Measurements from ENCODE around the gene NQO1.

GRCh38 chr16:69761983-69762813 lies 35.8 kb upstream of the NQO1 start, which contains the start of gene WWP2:
- TF ChIP-seq CTCF (tag by site-specific recombination; IDR thresholded peaks at IDR 0.05) (no peak), ZNF121 (tag by site-specific recombination; IDR thresholded peaks at IDR 0.05) (0 out of 2 replicates have a peak, but pooled peaks have one; percentile 16), ZNF394 (tag by site-specific recombination; IDR thresholded peaks at IDR 0.05; ENCODE audit: borderline replicate concordance) (no peak), KLF16 (tag by site-specific recombination; IDR thresholded peaks at IDR 0.05) (peak; percentile 76; the same call in 1 of the 2 replicates), WT1 (tag by site-specific recombination; IDR thresholded peaks at IDR 0.05) (no peak), REPIN1 (tag by site-specific recombination; IDR thresholded peaks at IDR 0.05; ENCODE audit: low read depth) (no peak), ZNF366 (tag by site-specific recombination; conservative IDR thresholded peaks at IDR 0.05) (no peak), TSHZ1 (tag by site-specific recombination; IDR thresholded peaks at IDR 0.05; ENCODE audit: borderline replicate concordance) (no peak)
- TF ChIP-seq, protein P1, sequence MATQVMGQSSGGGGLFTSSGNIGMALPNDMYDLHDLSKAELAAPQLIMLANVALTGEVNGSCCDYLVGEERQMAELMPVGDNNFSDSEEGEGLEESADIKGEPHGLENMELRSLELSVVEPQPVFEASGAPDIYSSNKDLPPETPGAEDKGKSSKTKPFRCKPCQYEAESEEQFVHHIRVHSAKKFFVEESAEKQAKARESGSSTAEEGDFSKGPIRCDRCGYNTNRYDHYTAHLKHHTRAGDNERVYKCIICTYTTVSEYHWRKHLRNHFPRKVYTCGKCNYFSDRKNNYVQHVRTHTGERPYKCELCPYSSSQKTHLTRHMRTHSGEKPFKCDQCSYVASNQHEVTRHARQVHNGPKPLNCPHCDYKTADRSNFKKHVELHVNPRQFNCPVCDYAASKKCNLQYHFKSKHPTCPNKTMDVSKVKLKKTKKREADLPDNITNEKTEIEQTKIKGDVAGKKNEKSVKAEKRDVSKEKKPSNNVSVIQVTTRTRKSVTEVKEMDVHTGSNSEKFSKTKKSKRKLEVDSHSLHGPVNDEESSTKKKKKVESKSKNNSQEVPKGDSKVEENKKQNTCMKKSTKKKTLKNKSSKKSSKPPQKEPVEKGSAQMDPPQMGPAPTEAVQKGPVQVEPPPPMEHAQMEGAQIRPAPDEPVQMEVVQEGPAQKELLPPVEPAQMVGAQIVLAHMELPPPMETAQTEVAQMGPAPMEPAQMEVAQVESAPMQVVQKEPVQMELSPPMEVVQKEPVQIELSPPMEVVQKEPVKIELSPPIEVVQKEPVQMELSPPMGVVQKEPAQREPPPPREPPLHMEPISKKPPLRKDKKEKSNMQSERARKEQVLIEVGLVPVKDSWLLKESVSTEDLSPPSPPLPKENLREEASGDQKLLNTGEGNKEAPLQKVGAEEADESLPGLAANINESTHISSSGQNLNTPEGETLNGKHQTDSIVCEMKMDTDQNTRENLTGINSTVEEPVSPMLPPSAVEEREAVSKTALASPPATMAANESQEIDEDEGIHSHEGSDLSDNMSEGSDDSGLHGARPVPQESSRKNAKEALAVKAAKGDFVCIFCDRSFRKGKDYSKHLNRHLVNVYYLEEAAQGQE (tag by site-specific recombination; IDR thresholded peaks at IDR 0.05): no peak

Data from HEK293 (cell line).